ENCODE measurements around the gene DKC1. TPM values are rescaled to one million over a fixed set of nuclear protein-coding genes. Genes with fewer than 3 reads are reported as not detected.
A peak's percentile ranks its signal among the peaks of the same experiment; 100 is the strongest.

Gene DKC1
- total RNA-seq, 1 donor from 2014 or later, result 32.2 TPM

GRCh38 chrX:154737136-154737535 lies 25.5 kb upstream of the DKC1 start:
- DNase-seq, result no peak

GRCh38 chrX:154738011-154738738 lies 24.5 kb upstream of the DKC1 start:
- DNase-seq, result peak; percentile 71

- no peak for DNase-seq
Measured at GRCh38 chrX:154739952-154740465, 22.7 kb upstream of the DKC1 start.

- DNase-seq, result no peak
Measured at GRCh38 chrX:154742613-154743012, 20.1 kb upstream of the DKC1 start.

GRCh38 chrX:154748712-154749339 lies 13.8 kb upstream of the DKC1 start:
- peak; percentile 82 for DNase-seq

GRCh38 chrX:154749856-154750255 lies 12.8 kb upstream of the DKC1 start:
- DNase-seq, result peak; percentile 30

- DNase-seq, result peak; percentile 32
Measured at GRCh38 chrX:154750301-154751202, 12.1 kb upstream of the DKC1 start, which contains the start of gene GAB3. Gene GAB3 (minus strand): TSS chrX:154751077. CDS start chrX:154751025, 52 bp downstream.

GRCh38 chrX:154751203-154751668 lies 11.4 kb upstream of the DKC1 start:
- no peak for DNase-seq

- no peak for DNase-seq
Measured at GRCh38 chrX:154751669-154752271, 10.9 kb upstream of the DKC1 start.

- no peak for DNase-seq
Measured at GRCh38 chrX:154758696-154759095, 4.0 kb upstream of the DKC1 start.

GRCh38 chrX:154761977-154762536 lies 607 bp upstream of the DKC1 start:
- peak; percentile 30 for DNase-seq

- no peak for DNase-seq
Measured at GRCh38 chrX:154774622-154775021, 12.0 kb downstream of the DKC1 start.

- DNase-seq, result no peak
Measured at GRCh38 chrX:154775419-154776349, 13.0 kb downstream of the DKC1 start.

GRCh38 chrX:154776753-154777152 lies 14.1 kb downstream of the DKC1 start:
- DNase-seq, result no peak

GRCh38 chrX:154779261-154779660 lies 16.6 kb downstream of the DKC1 start:
- no peak for DNase-seq

GRCh38 chrX:154780968-154781367 lies 18.3 kb downstream of the DKC1 start:
- no peak for DNase-seq

- DNase-seq, result no peak
Measured at GRCh38 chrX:154784149-154784995, 21.7 kb downstream of the DKC1 start.

- no peak for DNase-seq
Measured at GRCh38 chrX:154785716-154786115, 23.1 kb downstream of the DKC1 start.

- no peak for DNase-seq
Measured at GRCh38 chrX:154791467-154791866, 28.8 kb downstream of the DKC1 start.

GRCh38 chrX:154791939-154792338 lies 29.3 kb downstream of the DKC1 start:
- DNase-seq, result no peak
